DOHH2 (cell line): ENCODE results near the gene GPC5.

Source experiments
- EZH2phosphoT487 ChIP-seq: fragments of 200-600 bp; sonication (generic); IDR thresholded peaks from 2 replicates; pipeline ENCODE4 v1.6.1; 2017; ENCODE audit warnings: borderline replicate concordance, mild to moderate bottlenecking, antibody characterized with exemption, low read length, moderate library complexity, mixed read lengths
- TF ChIP-seq, protein P1 (sequence below): fragments of 200-600 bp; sonication (generic); IDR thresholded peaks from one replicate; pipeline ENCODE4 v1.5.1; 2014; ENCODE audit warnings: antibody characterized with exemption, mild to moderate bottlenecking, low read depth, low read length; ENCODE audit not compliant: poor library complexity, severe bottlenecking

DNA sequence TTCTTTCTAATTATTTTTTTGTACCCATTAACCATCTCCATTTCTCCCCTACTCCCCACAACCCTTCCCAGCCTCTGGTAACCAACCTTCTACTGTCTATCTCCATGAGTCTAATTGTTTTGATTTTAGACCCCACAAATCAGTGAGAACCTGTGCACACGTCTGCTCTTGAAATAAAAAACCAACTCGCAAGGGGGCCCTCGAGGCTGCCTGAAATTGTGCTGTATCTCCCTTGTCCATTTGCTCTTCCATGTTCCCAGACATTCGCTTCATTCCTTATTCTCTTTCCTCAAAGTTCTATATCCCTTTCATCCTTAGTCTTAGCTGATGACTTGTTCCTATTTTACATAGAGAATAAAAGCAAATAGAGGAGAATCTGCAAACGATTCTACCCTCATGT is 95.0 kb downstream of the GPC5 start:
- TF ChIP-seq, protein P1, sequence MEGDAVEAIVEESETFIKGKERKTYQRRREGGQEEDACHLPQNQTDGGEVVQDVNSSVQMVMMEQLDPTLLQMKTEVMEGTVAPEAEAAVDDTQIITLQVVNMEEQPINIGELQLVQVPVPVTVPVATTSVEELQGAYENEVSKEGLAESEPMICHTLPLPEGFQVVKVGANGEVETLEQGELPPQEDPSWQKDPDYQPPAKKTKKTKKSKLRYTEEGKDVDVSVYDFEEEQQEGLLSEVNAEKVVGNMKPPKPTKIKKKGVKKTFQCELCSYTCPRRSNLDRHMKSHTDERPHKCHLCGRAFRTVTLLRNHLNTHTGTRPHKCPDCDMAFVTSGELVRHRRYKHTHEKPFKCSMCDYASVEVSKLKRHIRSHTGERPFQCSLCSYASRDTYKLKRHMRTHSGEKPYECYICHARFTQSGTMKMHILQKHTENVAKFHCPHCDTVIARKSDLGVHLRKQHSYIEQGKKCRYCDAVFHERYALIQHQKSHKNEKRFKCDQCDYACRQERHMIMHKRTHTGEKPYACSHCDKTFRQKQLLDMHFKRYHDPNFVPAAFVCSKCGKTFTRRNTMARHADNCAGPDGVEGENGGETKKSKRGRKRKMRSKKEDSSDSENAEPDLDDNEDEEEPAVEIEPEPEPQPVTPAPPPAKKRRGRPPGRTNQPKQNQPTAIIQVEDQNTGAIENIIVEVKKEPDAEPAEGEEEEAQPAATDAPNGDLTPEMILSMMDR = no peak
- TF ChIP-seq EZH2phosphoT487 = no peak
